Endothelial cell (in vitro differentiated cells): ENCODE data around the gene ZNF546. TPM values are rescaled to one million over a fixed set of nuclear protein-coding genes. Genes with fewer than 3 reads are reported as not detected.
"Not testable (repeated sequence)": the region's sequence is repeated elsewhere in the genome, so short reads cannot be mapped to it uniquely, and the experiment has no call there.

Experiments used
- DNase-seq: peaks from one replicate; pipeline ENCODE4 v3.0.0; 2021; ENCODE audit warnings: low spot score
- H3K27ac Mint-ChIP-seq: one replicate; pipeline ENCODE4 v1.8.0; 2021; ENCODE audit warnings: mixed read lengths, inconsistent platforms; ENCODE audit not compliant: unreplicated experiment
- H3K27me3 Mint-ChIP-seq: one replicate; pipeline ENCODE4 v1.8.0; 2021; ENCODE audit warnings: mild to moderate bottlenecking, moderate library complexity, mixed read lengths, inconsistent platforms; ENCODE audit not compliant: unreplicated experiment
- H3K36me3 Mint-ChIP-seq: one replicate; pipeline ENCODE4 v1.8.0; 2021; ENCODE audit warnings: mild to moderate bottlenecking, low read depth, mixed read lengths, inconsistent platforms; ENCODE audit not compliant: unreplicated experiment
- H3K4me1 Mint-ChIP-seq: one replicate; pipeline ENCODE4 v1.8.0; 2021; ENCODE audit warnings: mild to moderate bottlenecking, mixed read lengths, inconsistent platforms; ENCODE audit not compliant: unreplicated experiment
- H3K4me3 Mint-ChIP-seq: one replicate; pipeline ENCODE4 v1.8.0; 2021; ENCODE audit warnings: mild to moderate bottlenecking, mixed read lengths, inconsistent platforms; ENCODE audit not compliant: unreplicated experiment
- H3K9me3 Mint-ChIP-seq: one replicate; pipeline ENCODE4 v1.8.0; 2021; ENCODE audit warnings: mixed read lengths, inconsistent platforms; ENCODE audit not compliant: unreplicated experiment
- total RNA-seq: library from RNA; stranded (reverse); fragmentation: NEBNext Ultra II Directional; extraction: Animal tissue kit (Norgen Biotek cat#: 25700); gene quantifications from one replicate; pipeline ENCODE4 v1.2.1, GENCODE V29; 2021; ENCODE audit not compliant: unreplicated experiment
- TF ChIP-seq, protein P1 (sequence below): fragments of 200-600 bp; sonication (generic); IDR thresholded peaks from one replicate; pipeline ENCODE4 v1.5.0; 2021; ENCODE audit warnings: antibody characterized with exemption; ENCODE audit not compliant: unreplicated experiment

The ZNF546 gene
- total RNA-seq, 1 donor from 2014 or later: 4.0 TPM

GRCh38 chr19:40026597-40026970, 29.7 kb downstream of the ZNF546 start:
- H3K36me3 Mint-ChIP-seq: peaks cover 45% of the 10 kb centered on the region
- H3K27ac Mint-ChIP-seq: no peak overlapping the region
- H3K9me3 Mint-ChIP-seq: peaks cover 28% of the 10 kb centered on the region

DNA sequence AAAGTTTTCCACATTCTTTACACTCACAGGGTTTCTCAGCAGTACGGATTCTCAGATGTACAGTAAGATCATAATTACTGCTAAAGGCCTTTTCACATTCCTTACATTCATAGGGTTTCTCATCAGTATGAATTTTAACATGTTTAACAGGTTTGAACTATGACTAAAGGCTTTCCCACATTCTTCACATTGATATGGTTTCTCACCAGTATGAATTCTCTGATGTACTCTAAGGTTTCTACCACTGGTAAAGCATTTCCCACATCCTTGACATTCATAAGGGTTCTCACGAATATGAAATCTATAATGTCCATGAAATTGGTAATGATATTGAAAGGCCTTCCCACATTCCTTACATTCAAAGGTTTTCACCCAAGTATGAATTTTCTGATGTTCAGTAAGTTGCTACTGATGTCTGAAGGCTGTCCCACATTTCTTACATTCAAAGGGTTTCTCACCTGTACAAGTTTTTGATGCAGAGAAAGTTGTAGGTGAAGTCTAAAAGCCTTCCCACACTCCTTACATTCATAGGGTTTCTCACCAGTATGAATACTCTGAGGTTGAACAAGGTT, 37.2 kb downstream of the ZNF546 start:
- peaks cover 1% of the 10 kb centered on the region for H3K27me3 Mint-ChIP-seq
- H3K27ac Mint-ChIP-seq: no peak overlapping the region
- no peak overlapping the region for H3K4me3 Mint-ChIP-seq

More at GRCh38 chr19:40026597-40026970, 29.7 kb downstream of the ZNF546 start:
- H3K4me3 Mint-ChIP-seq: no peak overlapping the region
- no peaks in the 10 kb centered on the region for H3K4me1 Mint-ChIP-seq
- TF ChIP-seq, protein P1, sequence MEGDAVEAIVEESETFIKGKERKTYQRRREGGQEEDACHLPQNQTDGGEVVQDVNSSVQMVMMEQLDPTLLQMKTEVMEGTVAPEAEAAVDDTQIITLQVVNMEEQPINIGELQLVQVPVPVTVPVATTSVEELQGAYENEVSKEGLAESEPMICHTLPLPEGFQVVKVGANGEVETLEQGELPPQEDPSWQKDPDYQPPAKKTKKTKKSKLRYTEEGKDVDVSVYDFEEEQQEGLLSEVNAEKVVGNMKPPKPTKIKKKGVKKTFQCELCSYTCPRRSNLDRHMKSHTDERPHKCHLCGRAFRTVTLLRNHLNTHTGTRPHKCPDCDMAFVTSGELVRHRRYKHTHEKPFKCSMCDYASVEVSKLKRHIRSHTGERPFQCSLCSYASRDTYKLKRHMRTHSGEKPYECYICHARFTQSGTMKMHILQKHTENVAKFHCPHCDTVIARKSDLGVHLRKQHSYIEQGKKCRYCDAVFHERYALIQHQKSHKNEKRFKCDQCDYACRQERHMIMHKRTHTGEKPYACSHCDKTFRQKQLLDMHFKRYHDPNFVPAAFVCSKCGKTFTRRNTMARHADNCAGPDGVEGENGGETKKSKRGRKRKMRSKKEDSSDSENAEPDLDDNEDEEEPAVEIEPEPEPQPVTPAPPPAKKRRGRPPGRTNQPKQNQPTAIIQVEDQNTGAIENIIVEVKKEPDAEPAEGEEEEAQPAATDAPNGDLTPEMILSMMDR: no peak
- DNase-seq: no peak
- peaks cover 9% of the 10 kb centered on the region for H3K27me3 Mint-ChIP-seq

GRCh38 chr19:40035996-40036395, 39.1 kb downstream of the ZNF546 start:
- TF ChIP-seq, protein P1: no peak
- Mint-ChIP-seq H3K4me3 (peak overlapping the region; percentile 33), H3K36me3 (peaks cover 58% of the 10 kb centered on the region), H3K27ac (no peak overlapping the region), H3K4me1 (no peaks in the 10 kb centered on the region), H3K27me3 (peaks cover 1% of the 10 kb centered on the region), H3K9me3 (peaks cover 44% of the 10 kb centered on the region)
- DNase-seq: no peak

More for the DNA sequence above, 37.2 kb downstream of the ZNF546 start:
- Mint-ChIP-seq H3K4me1 (no peaks in the 10 kb centered on the region), H3K9me3 (peaks cover 48% of the 10 kb centered on the region), H3K36me3 (peaks cover 62% of the 10 kb centered on the region)
- TF ChIP-seq, protein P1: no peak
- no peak for DNase-seq

DNA sequence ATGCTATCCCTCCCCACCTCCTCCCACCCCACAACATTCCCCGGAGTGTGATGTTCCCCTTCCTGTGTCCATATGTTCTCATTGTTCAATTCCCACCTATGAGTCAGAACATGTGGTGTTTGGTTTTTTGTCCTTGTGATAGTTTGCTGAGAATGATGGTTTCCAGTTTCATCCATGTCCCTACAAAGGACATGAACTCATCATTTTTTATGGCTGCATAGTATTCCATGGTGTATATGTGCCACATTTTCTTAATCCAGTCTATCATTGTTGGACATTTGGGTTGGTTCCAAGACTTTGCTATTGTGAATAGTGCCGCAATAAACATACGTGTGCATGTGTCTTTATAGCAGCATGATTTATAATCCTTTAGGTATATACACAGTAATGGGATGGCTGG, 41.2 kb downstream of the ZNF546 start:
- not testable (repeated sequence) for H3K4me3 Mint-ChIP-seq
- peaks cover 42% of the 10 kb centered on the region for H3K9me3 Mint-ChIP-seq

GRCh38 chr19:40041718-40042117, 44.9 kb downstream of the ZNF546 start:
- peaks cover 46% of the 10 kb centered on the region for H3K9me3 Mint-ChIP-seq
- not testable (repeated sequence) for DNase-seq, H3K27ac Mint-ChIP-seq, H3K4me1 Mint-ChIP-seq, H3K27me3 Mint-ChIP-seq
- peaks cover 63% of the 10 kb centered on the region for H3K36me3 Mint-ChIP-seq
- H3K4me3 Mint-ChIP-seq: peak overlapping the region; percentile 62

More for the DNA sequence above, 41.2 kb downstream of the ZNF546 start:
- H3K36me3 Mint-ChIP-seq: peaks cover 61% of the 10 kb centered on the region
- not testable (repeated sequence) for H3K27me3 Mint-ChIP-seq, DNase-seq, H3K27ac Mint-ChIP-seq, H3K4me1 Mint-ChIP-seq

DNA sequence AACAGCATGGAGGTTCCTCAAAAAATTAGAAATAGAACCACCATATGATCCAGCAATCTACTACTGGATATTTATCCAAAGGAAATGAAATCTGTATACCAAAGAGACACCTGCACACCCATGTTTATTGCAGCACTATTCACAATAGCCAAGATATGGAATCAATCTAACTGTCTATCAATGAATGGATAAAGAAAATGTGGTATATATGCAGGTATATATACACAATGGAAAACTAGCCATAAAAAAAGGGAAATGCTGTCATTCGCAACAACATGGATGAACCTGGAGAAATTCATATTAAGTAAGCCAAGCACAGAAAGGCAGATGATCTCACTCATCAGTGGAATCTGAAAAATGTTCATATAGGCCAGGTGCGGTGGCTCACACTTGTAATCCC, 56.6 kb downstream of the ZNF546 start:
- Mint-ChIP-seq H3K4me1 (peaks cover 18% of the 10 kb centered on the region), H3K4me3 (no peak overlapping the region), H3K9me3 (no peaks in the 10 kb centered on the region), H3K27me3 (peaks cover 11% of the 10 kb centered on the region), H3K27ac (no peak overlapping the region), H3K36me3 (peaks cover 17% of the 10 kb centered on the region)
- TF ChIP-seq, protein P1: no peak
- DNase-seq: no peak
